HG03521 (cell line): ENCODE data around the gene CNOT6L.
A peak's percentile ranks its signal among the peaks of the same experiment; 100 is the strongest.
"Not testable (repeated sequence)": the region's sequence is repeated elsewhere in the genome, so short reads cannot be mapped to it uniquely, and the experiment has no call there.

Source experiments
- ATAC-seq: cut with Tn5 transposase; IDR thresholded peaks from one replicate; pipeline ENCODE4 v1.9.1; 2021; ENCODE audit warnings: mild to moderate bottlenecking, moderate library complexity; ENCODE audit not compliant: unreplicated experiment

The CNOT6L gene

GRCh38 chr4:77818602-77819403 lies at the start of gene CNOT6L:
CNOT6L (minus strand) TSS chr4:77819368; CDS start chr4:77819308, 60 bp downstream.
- peak; percentile 26 for ATAC-seq

- no peak for ATAC-seq
Observed at GRCh38 chr4:77865259-77865658, 46.1 kb upstream of the CNOT6L start.

- ATAC-seq, result not testable (repeated sequence)
Observed at GRCh38 chr4:77863341-77863740, 44.2 kb upstream of the CNOT6L start.

GRCh38 chr4:77862478-77863216 lies 43.5 kb upstream of the CNOT6L start, which contains the start of gene MRPL1:
MRPL1 (plus strand) TSS chr4:77862830; CDS start chr4:77862849, 19 bp downstream.
- ATAC-seq, result peak; percentile 77

- no peak for ATAC-seq
Observed at GRCh38 chr4:77861495-77861894, 42.3 kb upstream of the CNOT6L start.

- ATAC-seq, result no peak
Observed at GRCh38 chr4:77859256-77859655, 40.1 kb upstream of the CNOT6L start.

GRCh38 chr4:77856152-77856551 lies 37.0 kb upstream of the CNOT6L start:
- ATAC-seq, result no peak

- no peak for ATAC-seq
Observed at GRCh38 chr4:77854431-77855111, 35.4 kb upstream of the CNOT6L start.

- peak; percentile 85 for ATAC-seq
Observed at GRCh38 chr4:77852892-77853495, 33.8 kb upstream of the CNOT6L start.

- ATAC-seq, result no peak
Observed at GRCh38 chr4:77849278-77849965, 30.3 kb upstream of the CNOT6L start.

GRCh38 chr4:77848508-77848907 lies 29.3 kb upstream of the CNOT6L start:
- ATAC-seq, result no peak

- ATAC-seq, result no peak
Observed at GRCh38 chr4:77845929-77846328, 26.8 kb upstream of the CNOT6L start.

GRCh38 chr4:77845400-77845799 lies 26.2 kb upstream of the CNOT6L start:
- no peak for ATAC-seq

- ATAC-seq, result no peak
Observed at GRCh38 chr4:77844363-77844762, 25.2 kb upstream of the CNOT6L start.

- no peak for ATAC-seq
Observed at GRCh38 chr4:77843628-77844027, 24.5 kb upstream of the CNOT6L start.

- no peak for ATAC-seq
Observed at GRCh38 chr4:77834403-77834802, 15.2 kb upstream of the CNOT6L start.

GRCh38 chr4:77833126-77833724 lies 14.1 kb upstream of the CNOT6L start:
- no peak for ATAC-seq

GRCh38 chr4:77827343-77827742 lies 8.2 kb upstream of the CNOT6L start:
- ATAC-seq, result no peak

GRCh38 chr4:77826275-77826674 lies 7.1 kb upstream of the CNOT6L start:
- no peak for ATAC-seq

GRCh38 chr4:77821775-77822174 lies 2.6 kb upstream of the CNOT6L start:
- no peak for ATAC-seq
